ENCODE measurements around the gene PRR33. TPM values are rescaled to one million over a fixed set of nuclear protein-coding genes. Genes with fewer than 3 reads are reported as not detected.

PRR33 gene
- total RNA-seq, 1 donor from 2014 or later = not detected

- TF ChIP-seq CTCF (IDR thresholded peaks at IDR 0.05; ENCODE audit: insufficient read depth, low read depth, low read length) (no peak), EZH2 (IDR thresholded peaks at IDR 0.05; ENCODE audit: insufficient read depth, low read length) (no peak)
- H3K4me1 Mint-ChIP-seq (ENCODE audit: low read depth, unreplicated experiment) = no peaks in the 10 kb centered on the region
- no peaks in the 10 kb centered on the region for H3K36me3 ChIP-seq (ENCODE audit: insufficient read depth, low read length)
- H3K27ac Mint-ChIP-seq (ENCODE audit: unreplicated experiment) = no peak overlapping the region
- no peak overlapping the region for H3K4me2 ChIP-seq (ENCODE audit: low read length)
- no peak overlapping the region for H3K4me3 Mint-ChIP-seq (ENCODE audit: unreplicated experiment)
- H4K20me1 ChIP-seq (ENCODE audit: insufficient read depth, low read length) = no peaks in the 10 kb centered on the region
- H3K36me3 Mint-ChIP-seq (ENCODE audit: low read depth, unreplicated experiment) = no peaks in the 10 kb centered on the region
- peaks cover 15% of the 10 kb centered on the region for H3K27me3 Mint-ChIP-seq (ENCODE audit: low read depth, unreplicated experiment)
- no peak overlapping the region for H2AFZ ChIP-seq (ENCODE audit: low read depth, low read length)
- no peaks in the 10 kb centered on the region for H3K9me3 ChIP-seq (ENCODE audit: insufficient read depth, low read depth, low read length)
- H3K9ac ChIP-seq (ENCODE audit: low read length) = no peak overlapping the region
- H3K27me3 ChIP-seq (ENCODE audit: insufficient read depth, low read length) = no peaks in the 10 kb centered on the region
- H3K79me2 ChIP-seq (ENCODE audit: insufficient read depth, low read length) = no peaks in the 10 kb centered on the region
- H3K4me3 ChIP-seq (ENCODE audit: insufficient read depth, low read depth, low read length) = no peak overlapping the region
- no peaks in the 10 kb centered on the region for H3K9me3 Mint-ChIP-seq (ENCODE audit: unreplicated experiment)
- H3K27ac ChIP-seq (ENCODE audit: low read depth, low read length) = no peak overlapping the region
- FAIRE-seq (no peak), DNase-seq (ENCODE audit: low read depth) (no peak)
- H3K4me1 ChIP-seq (ENCODE audit: insufficient read depth, low read length) = no peaks in the 10 kb centered on the region
Observed at GRCh38 chr11:1853376-1854131, 38.1 kb downstream of the PRR33 start.

- no peaks in the 10 kb centered on the region for H3K27me3 ChIP-seq (ENCODE audit: insufficient read depth, low read length)
Observed at GRCh38 chr11:1852877-1853276, 38.8 kb downstream of the PRR33 start, which contains the start of gene LSP1. LSP1 (plus strand) TSS chr11:1853084; CDS start chr11:1853145, 61 bp downstream.

More at GRCh38 chr11:1852877-1853276, 38.8 kb downstream of the PRR33 start, which contains the start of gene LSP1:
- H3K4me3 Mint-ChIP-seq (ENCODE audit: unreplicated experiment) = no peak within 1 kb of the TSS
- H3K9me3 ChIP-seq (ENCODE audit: insufficient read depth, low read depth, low read length) = no peaks in the 10 kb centered on the region
- H3K27ac ChIP-seq (ENCODE audit: low read depth, low read length) = no peak within 1 kb of the TSS
- H3K4me3 ChIP-seq (ENCODE audit: insufficient read depth, low read depth, low read length) = no peak within 1 kb of the TSS
- H4K20me1 ChIP-seq (ENCODE audit: insufficient read depth, low read length) = no peaks in the 10 kb centered on the region
- DNase-seq (ENCODE audit: low read depth) (no peak), FAIRE-seq (no peak)
- peaks cover 15% of the 10 kb centered on the region for H3K27me3 Mint-ChIP-seq (ENCODE audit: low read depth, unreplicated experiment)
- H3K36me3 Mint-ChIP-seq (ENCODE audit: low read depth, unreplicated experiment) = no peaks in the 10 kb centered on the region
- no peak within 1 kb of the TSS for H2AFZ ChIP-seq (ENCODE audit: low read depth, low read length)
- no peaks in the 10 kb centered on the region for H3K4me1 Mint-ChIP-seq (ENCODE audit: low read depth, unreplicated experiment)
- H3K4me1 ChIP-seq (ENCODE audit: insufficient read depth, low read length) = no peaks in the 10 kb centered on the region
- no peak within 1 kb of the TSS for H3K4me2 ChIP-seq (ENCODE audit: low read length)
- H3K27ac Mint-ChIP-seq (ENCODE audit: unreplicated experiment) = no peak within 1 kb of the TSS
- no peaks in the 10 kb centered on the region for H3K36me3 ChIP-seq (ENCODE audit: insufficient read depth, low read length)
- no peaks in the 10 kb centered on the region for H3K9me3 Mint-ChIP-seq (ENCODE audit: unreplicated experiment)
- TF ChIP-seq CTCF (IDR thresholded peaks at IDR 0.05; ENCODE audit: insufficient read depth, low read depth, low read length) = no peak
- no peak for TF ChIP-seq EZH2 (IDR thresholded peaks at IDR 0.05; ENCODE audit: insufficient read depth, low read length)
- H3K9ac ChIP-seq (ENCODE audit: low read length) = no peak within 1 kb of the TSS
- H3K79me2 ChIP-seq (ENCODE audit: insufficient read depth, low read length) = no peaks in the 10 kb centered on the region

All from astrocyte (in vitro differentiated cells and primary cell).